ENCODE results near the gene LLGL2.

DNA sequence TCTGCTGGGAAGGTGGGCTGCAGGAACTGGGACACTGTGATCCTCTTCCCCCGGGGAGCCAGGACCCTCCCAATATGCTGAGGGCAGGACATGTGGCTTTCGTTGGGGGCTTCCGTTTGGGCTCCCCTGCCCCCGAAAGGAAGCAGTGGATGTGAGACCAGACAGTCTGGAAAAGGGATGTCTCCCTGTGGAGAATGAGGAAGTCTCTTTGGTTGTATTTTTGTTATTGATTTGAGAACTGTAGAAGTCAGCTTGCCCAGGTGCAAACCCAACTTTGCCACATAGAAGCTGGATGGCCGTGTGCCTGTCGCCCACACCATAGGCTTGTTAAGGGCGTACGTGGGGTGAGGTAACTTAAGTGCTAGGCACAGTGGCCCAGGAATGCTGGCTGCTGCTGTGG, 18.8 kb downstream of the LLGL2 start:
- no peak for TF ChIP-seq POLR2AphosphoS5 (IDR thresholded peaks at IDR 0.05)
- no peak for TF ChIP-seq POLR2A (IDR thresholded peaks at IDR 0.05)
